ENCODE data around the gene FGF7. TPM values are rescaled to one million over a fixed set of nuclear protein-coding genes. Genes with fewer than 3 reads are reported as not detected.

Gene FGF7
- total and polyA plus RNA-seq, 4 donors, result 0.13 to 0.62 (median 0.33) TPM; not detected in 1

DNA sequence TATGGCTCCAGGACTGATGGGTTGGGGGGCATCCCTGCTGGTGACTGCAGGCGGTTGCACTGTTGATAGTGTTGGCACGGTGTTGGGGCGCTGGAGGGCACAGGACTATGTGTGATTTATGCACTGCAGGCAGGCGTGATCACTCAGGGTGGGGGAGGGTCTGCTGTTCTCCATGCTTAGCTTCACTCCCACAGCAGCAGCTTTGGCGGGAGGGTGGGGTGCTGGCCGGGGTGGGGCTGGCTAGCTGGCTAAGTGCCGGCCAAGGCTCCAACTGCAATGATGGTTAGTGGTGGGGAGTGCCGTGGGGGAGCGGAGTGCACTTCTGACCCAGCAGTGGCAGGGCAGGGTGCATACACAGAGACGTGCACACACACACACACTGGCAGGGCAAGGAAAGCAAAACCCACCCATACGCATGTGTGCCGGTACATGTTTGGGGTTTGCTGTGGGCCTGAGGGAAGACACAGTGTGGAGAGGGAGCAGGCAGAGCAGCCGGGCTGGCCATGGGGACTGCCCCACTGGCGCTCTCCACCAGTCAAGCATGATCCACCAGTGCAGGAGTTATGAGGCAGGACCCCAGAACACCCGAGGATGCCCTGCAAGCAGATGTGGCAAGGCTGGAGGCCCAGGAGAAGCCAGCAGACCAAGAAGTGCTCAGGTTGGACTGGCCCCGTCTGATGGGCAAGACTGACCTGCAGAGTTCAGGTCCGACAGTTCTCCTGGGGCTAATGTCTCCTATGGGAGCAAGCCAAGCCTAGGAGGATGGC, 16.5 kb upstream of the FGF7 start:
- H3K4me1 ChIP-seq (ENCODE audit: control insufficient read depth in 4 of 4, insufficient read depth in 4 of 4, low read length in 3 of 4), result no peaks in the 10 kb centered on the region
- WGBS, result 91% methylated on average over 17 of the region's 17 CpGs
- no peak for TF ChIP-seq NR2F2 (IDR thresholded peaks at IDR 0.05)
- no peak for TF ChIP-seq RAD21 (IDR thresholded peaks at IDR 0.05)
- TF ChIP-seq, protein P1, sequence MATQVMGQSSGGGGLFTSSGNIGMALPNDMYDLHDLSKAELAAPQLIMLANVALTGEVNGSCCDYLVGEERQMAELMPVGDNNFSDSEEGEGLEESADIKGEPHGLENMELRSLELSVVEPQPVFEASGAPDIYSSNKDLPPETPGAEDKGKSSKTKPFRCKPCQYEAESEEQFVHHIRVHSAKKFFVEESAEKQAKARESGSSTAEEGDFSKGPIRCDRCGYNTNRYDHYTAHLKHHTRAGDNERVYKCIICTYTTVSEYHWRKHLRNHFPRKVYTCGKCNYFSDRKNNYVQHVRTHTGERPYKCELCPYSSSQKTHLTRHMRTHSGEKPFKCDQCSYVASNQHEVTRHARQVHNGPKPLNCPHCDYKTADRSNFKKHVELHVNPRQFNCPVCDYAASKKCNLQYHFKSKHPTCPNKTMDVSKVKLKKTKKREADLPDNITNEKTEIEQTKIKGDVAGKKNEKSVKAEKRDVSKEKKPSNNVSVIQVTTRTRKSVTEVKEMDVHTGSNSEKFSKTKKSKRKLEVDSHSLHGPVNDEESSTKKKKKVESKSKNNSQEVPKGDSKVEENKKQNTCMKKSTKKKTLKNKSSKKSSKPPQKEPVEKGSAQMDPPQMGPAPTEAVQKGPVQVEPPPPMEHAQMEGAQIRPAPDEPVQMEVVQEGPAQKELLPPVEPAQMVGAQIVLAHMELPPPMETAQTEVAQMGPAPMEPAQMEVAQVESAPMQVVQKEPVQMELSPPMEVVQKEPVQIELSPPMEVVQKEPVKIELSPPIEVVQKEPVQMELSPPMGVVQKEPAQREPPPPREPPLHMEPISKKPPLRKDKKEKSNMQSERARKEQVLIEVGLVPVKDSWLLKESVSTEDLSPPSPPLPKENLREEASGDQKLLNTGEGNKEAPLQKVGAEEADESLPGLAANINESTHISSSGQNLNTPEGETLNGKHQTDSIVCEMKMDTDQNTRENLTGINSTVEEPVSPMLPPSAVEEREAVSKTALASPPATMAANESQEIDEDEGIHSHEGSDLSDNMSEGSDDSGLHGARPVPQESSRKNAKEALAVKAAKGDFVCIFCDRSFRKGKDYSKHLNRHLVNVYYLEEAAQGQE (IDR thresholded peaks at IDR 0.05), result no peak
- no peak for TF ChIP-seq RXRA (IDR thresholded peaks at IDR 0.05)
- TF ChIP-seq, protein P2, sequence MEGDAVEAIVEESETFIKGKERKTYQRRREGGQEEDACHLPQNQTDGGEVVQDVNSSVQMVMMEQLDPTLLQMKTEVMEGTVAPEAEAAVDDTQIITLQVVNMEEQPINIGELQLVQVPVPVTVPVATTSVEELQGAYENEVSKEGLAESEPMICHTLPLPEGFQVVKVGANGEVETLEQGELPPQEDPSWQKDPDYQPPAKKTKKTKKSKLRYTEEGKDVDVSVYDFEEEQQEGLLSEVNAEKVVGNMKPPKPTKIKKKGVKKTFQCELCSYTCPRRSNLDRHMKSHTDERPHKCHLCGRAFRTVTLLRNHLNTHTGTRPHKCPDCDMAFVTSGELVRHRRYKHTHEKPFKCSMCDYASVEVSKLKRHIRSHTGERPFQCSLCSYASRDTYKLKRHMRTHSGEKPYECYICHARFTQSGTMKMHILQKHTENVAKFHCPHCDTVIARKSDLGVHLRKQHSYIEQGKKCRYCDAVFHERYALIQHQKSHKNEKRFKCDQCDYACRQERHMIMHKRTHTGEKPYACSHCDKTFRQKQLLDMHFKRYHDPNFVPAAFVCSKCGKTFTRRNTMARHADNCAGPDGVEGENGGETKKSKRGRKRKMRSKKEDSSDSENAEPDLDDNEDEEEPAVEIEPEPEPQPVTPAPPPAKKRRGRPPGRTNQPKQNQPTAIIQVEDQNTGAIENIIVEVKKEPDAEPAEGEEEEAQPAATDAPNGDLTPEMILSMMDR (IDR thresholded peaks at IDR 0.05; ENCODE audit: low read depth, low read length, missing input control), result no peak
- TF ChIP-seq, protein P3, sequence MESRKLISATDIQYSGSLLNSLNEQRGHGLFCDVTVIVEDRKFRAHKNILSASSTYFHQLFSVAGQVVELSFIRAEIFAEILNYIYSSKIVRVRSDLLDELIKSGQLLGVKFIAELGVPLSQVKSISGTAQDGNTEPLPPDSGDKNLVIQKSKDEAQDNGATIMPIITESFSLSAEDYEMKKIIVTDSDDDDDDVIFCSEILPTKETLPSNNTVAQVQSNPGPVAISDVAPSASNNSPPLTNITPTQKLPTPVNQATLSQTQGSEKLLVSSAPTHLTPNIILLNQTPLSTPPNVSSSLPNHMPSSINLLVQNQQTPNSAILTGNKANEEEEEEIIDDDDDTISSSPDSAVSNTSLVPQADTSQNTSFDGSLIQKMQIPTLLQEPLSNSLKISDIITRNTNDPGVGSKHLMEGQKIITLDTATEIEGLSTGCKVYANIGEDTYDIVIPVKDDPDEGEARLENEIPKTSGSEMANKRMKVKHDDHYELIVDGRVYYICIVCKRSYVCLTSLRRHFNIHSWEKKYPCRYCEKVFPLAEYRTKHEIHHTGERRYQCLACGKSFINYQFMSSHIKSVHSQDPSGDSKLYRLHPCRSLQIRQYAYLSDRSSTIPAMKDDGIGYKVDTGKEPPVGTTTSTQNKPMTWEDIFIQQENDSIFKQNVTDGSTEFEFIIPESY (IDR thresholded peaks at IDR 0.05), result no peak
- no peak for TF ChIP-seq HNF4A (conservative IDR thresholded peaks at IDR 0.05)
- no peak for TF ChIP-seq GABPA (IDR thresholded peaks at IDR 0.05 in 1 of 2, conservative IDR thresholded peaks at IDR 0.05 in 1 of 2)
- TF ChIP-seq, protein P4, sequence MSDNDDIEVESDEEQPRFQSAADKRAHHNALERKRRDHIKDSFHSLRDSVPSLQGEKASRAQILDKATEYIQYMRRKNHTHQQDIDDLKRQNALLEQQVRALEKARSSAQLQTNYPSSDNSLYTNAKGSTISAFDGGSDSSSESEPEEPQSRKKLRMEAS (IDR thresholded peaks at IDR 0.05), result no peak
- no peak for TF ChIP-seq FOXA2 (IDR thresholded peaks at IDR 0.05)
- no peak for TF ChIP-seq JUND (IDR thresholded peaks at IDR 0.05)
- TF ChIP-seq FOXA1 (IDR thresholded peaks at IDR 0.05), result no peak
- no peak for TF ChIP-seq HNF4G (IDR thresholded peaks at IDR 0.05)
- no peak for TF ChIP-seq YY1 (IDR thresholded peaks at IDR 0.05)
- TF ChIP-seq, protein P5, sequence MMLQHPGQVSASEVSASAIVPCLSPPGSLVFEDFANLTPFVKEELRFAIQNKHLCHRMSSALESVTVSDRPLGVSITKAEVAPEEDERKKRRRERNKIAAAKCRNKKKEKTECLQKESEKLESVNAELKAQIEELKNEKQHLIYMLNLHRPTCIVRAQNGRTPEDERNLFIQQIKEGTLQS (IDR thresholded peaks at IDR 0.05), result no peak
- DNase-seq (ENCODE audit: low spot score), result no peak
- no peak overlapping the region for H3K9ac ChIP-seq (ENCODE audit: low read depth in 1 of 2, low read length in 2 of 2)
- H3K27me3 ChIP-seq (ENCODE audit: control insufficient read depth in 4 of 4, insufficient read depth in 4 of 4, low read length in 3 of 4), result no peaks in the 10 kb centered on the region
- H3K27ac ChIP-seq (ENCODE audit: low read depth in 1 of 2, low read length in 2 of 2), result no peak overlapping the region
- no peak overlapping the region for H3K4me3 ChIP-seq (ENCODE audit: low read depth in 1 of 3, low read length in 3 of 3)
- no peaks in the 10 kb centered on the region for H3K9me3 ChIP-seq (ENCODE audit: control insufficient read depth in 4 of 4, low read length in 3 of 4)
- no peaks in the 10 kb centered on the region for H3K36me3 ChIP-seq (ENCODE audit: control insufficient read depth in 4 of 4, insufficient read depth in 3 of 4, low read depth in 1 of 4, low read length in 3 of 4)
